HCT116 (cell line): ENCODE results near the gene ZEB2. TPM values are rescaled to one million over a fixed set of nuclear protein-coding genes. Genes with fewer than 3 reads are reported as not detected.

Experiments used
- ATAC-seq: fragments of 200-7000 bp; cut with Tn5 transposase; 2 replicates; pipeline ENCODE4 v1.9.1; 2020; ENCODE audit warnings: mild to moderate bottlenecking, moderate library complexity
- BruUV-seq: library from RNA; stranded (reverse); fragments of 400-500 nt; replicated peaks from 2 replicates; lab custom pipeline; 2021; lab: Mats Ljungman, UMichigan
- CTCF ChIA-PET: fragments of 300-600 bp; sonication (Branson Sonifier 250); formaldehyde crosslinking; loops from one replicate; lab custom pipeline; 2021; ENCODE audit warnings: antibody characterized with exemption; lab: Charles Lee
- POLR2A ChIA-PET: fragments of 300-600, 350-600 bp; sonication (Branson Sonifier 250); formaldehyde crosslinking; loops from one replicate; lab custom pipeline; 2021; ENCODE audit warnings: antibody characterized with exemption; lab: Charles Lee
- RAD21 ChIA-PET, 2 experiments: fragments of 300-600 bp; sonication (Branson Sonifier 250); formaldehyde crosslinking; loops; one replicate each; lab custom pipeline; 2023; ENCODE audit warnings: low total read pairs in 2 of 2; ENCODE audit not compliant: uncharacterized antibody in 2 of 2, unreplicated experiment in 2 of 2, low non-redundant PET in 1 of 2; lab: Charles Lee
- DNase-seq: peaks from one replicate; pipeline ENCODE4 v3.0.0-alpha.2; 2010; ENCODE audit warnings: low read depth, low spot score
- H2AFZ ChIP-seq: fragments of 200-600 bp; shearing (Covaris generic), sonication (generic); 2 replicates; pipeline ENCODE4 v1.6.1; 2017; ENCODE audit warnings: low read depth, mixed run types, mixed read lengths, antibody characterized with exemption, low read length; ENCODE audit not compliant: poor library complexity, severe bottlenecking
- H3K27ac ChIP-seq: 2 replicates; pipeline ENCODE4 v1.5.1; 2012; ENCODE audit warnings: low read depth, low read length
- H3K27me3 ChIP-seq: fragments of 200-600 bp; sonication (generic); 2 replicates; pipeline ENCODE4 v1.6.1; 2016; ENCODE audit warnings: mixed run types, low read length, mixed read lengths; ENCODE audit not compliant: insufficient read depth
- H3K36me3 ChIP-seq, 2 experiments: fragments of 200-500 bp in 1 of 2; fragments of 200-600 bp in 1 of 2; sonication (Bioruptor generic) in 1 of 2; sonication (generic) in 1 of 2; 2 replicates each; pipeline versions ENCODE4 v1.5.1 to v1.6.1; 2014 to 2016; ENCODE audit warnings: low read length in 2 of 2, inconsistent platforms in 1 of 2, mixed read lengths in 1 of 2, mixed run types in 1 of 2; ENCODE audit not compliant: insufficient read depth in 2 of 2, control insufficient read depth in 1 of 2
- H3K4me1 ChIP-seq, 2 experiments: fragments of 200-600 bp in 1 of 2; sonication (generic) in 1 of 2; 2 replicates each; pipeline versions ENCODE4 v1.5.1 to v1.6.1; 2012 to 2017; ENCODE audit warnings: low read length in 2 of 2, inconsistent platforms in 1 of 2, mild to moderate bottlenecking in 1 of 2, mixed read lengths in 1 of 2, mixed run types in 1 of 2, moderate library complexity in 1 of 2; ENCODE audit not compliant: insufficient read depth in 2 of 2, control insufficient read depth in 1 of 2
- H3K4me2 ChIP-seq: fragments of 200-600 bp; sonication (generic); 2 replicates; pipeline ENCODE4 v1.6.1; 2017; ENCODE audit warnings: mixed run types, low read length, mixed read lengths
- H3K4me3 ChIP-seq, 2 experiments: fragments of 200-600 bp in 1 of 2; sonication (generic) in 1 of 2; replicated peaks in 1 of 2; 2 replicates each; pipeline ENCODE4 v1.5.1; 2011 to 2016; ENCODE audit warnings: low read length in 2 of 2, control low read depth in 1 of 2, low read depth in 1 of 2, mild to moderate bottlenecking in 1 of 2, mixed read lengths in 1 of 2, mixed run types in 1 of 2
- H3K79me2 ChIP-seq: fragments of 200-600 bp; sonication (generic); 2 replicates; pipeline ENCODE4 v1.6.1; 2017; ENCODE audit warnings: mild to moderate bottlenecking, mixed run types, low read length, moderate library complexity, mixed read lengths; ENCODE audit not compliant: insufficient read depth
- H3K9ac ChIP-seq: fragments of 200-600 bp; sonication (generic); 2 replicates; pipeline ENCODE4 v1.6.1; 2016; ENCODE audit warnings: low read length, mixed read lengths
- H3K9me2 ChIP-seq: fragments of 200-600 bp; sonication (generic), shearing (Covaris generic); 2 replicates; pipeline ENCODE4 v1.6.1; 2017; ENCODE audit warnings: mixed run types, mild to moderate bottlenecking, moderate library complexity; ENCODE audit not compliant: insufficient read depth
- H3K9me3 ChIP-seq, 2 experiments: fragments of 200-500 bp in 1 of 2; fragments of 200-600 bp in 1 of 2; sonication (Bioruptor generic) in 1 of 2; sonication (generic) in 1 of 2; 2 replicates each; pipeline ENCODE4 v1.6.1; 2014 to 2017; ENCODE audit warnings: low read length in 2 of 2, mixed read lengths in 2 of 2, inconsistent platforms in 1 of 2, low read depth in 1 of 2, mild to moderate bottlenecking in 1 of 2, mixed run types in 1 of 2, moderate library complexity in 1 of 2; ENCODE audit not compliant: control insufficient read depth in 1 of 2, insufficient read depth in 1 of 2
- H4K20me1 ChIP-seq: fragments of 200-600 bp; sonication (generic), shearing (Covaris generic); 2 replicates; pipeline ENCODE4 v1.6.1; 2017; ENCODE audit warnings: mixed run types, mild to moderate bottlenecking, moderate library complexity; ENCODE audit not compliant: insufficient read depth
- CBX3 ChIP-seq: IDR thresholded peaks from 2 replicates; pipeline ENCODE4 v1.6.1; 2012; ENCODE audit warnings: low read depth
- ELF1 ChIP-seq: IDR thresholded peaks from 2 replicates; pipeline ENCODE4 v1.6.1; 2012; ENCODE audit warnings: low read depth, borderline replicate concordance
- EZH2 ChIP-seq: fragments of 200-600 bp; sonication (generic); IDR thresholded peaks from 2 replicates; pipeline ENCODE4 v1.6.1; 2017; ENCODE audit warnings: antibody characterized with exemption, mixed run types
- SRF ChIP-seq: IDR thresholded peaks from 2 replicates; pipeline ENCODE4 v1.6.1; 2012; ENCODE audit warnings: low read depth
- YY1 ChIP-seq: IDR thresholded peaks from 2 replicates; pipeline ENCODE4 v1.6.1; 2011; ENCODE audit warnings: low read length, low read depth, moderate library complexity, mild to moderate bottlenecking; ENCODE audit not compliant: insufficient replicate concordance; ENCODE audit errors: extremely low read depth
- ZFX ChIP-seq: fragments of 450-650 bp; IDR thresholded peaks from 2 replicates; pipeline ENCODE4 v1.6.1; 2017
- ZNF274 ChIP-seq: fragments of 200-500 bp; sonication (Bioruptor generic); IDR thresholded peaks from 2 replicates; pipeline ENCODE4 v1.6.1; 2014; ENCODE audit warnings: mild to moderate bottlenecking, low read depth, low read length, inconsistent platforms
- intact Hi-C: fragments of 100-400 bp; cut with micrococcal nuclease; formaldehyde crosslinking; loops from 2 replicates; pipeline ENCODE4 v1.10.0; 2022
- total RNA-seq: library from RNA; stranded (reverse); gene quantifications from one replicate; pipeline ENCODE4 v1.2.1, GENCODE V29; 2021; ENCODE audit not compliant: unreplicated experiment
- TF ChIP-seq, protein P1 (sequence below): IDR thresholded peaks from 2 replicates; pipeline ENCODE4 v1.6.1; 2012; ENCODE audit warnings: low read depth
- TF ChIP-seq, protein P2 (sequence below): IDR thresholded peaks from 2 replicates; pipeline ENCODE4 v1.6.1; 2011; ENCODE audit warnings: mild to moderate bottlenecking, low read length, moderate library complexity; ENCODE audit not compliant: insufficient replicate concordance; ENCODE audit errors: extremely low read depth
- TF ChIP-seq, protein P3 (sequence below), 3 experiments: fragments of 200-600 bp in 1 of 3; sonication (generic) in 1 of 3; IDR thresholded peaks in 2 of 3; conservative IDR thresholded peaks in 1 of 3; 2 replicates each; pipeline ENCODE4 v1.5.1; 2012 to 2017; ENCODE audit warnings: low read depth in 2 of 3, low read length in 2 of 3, antibody characterized with exemption in 1 of 3, borderline replicate concordance in 1 of 3, control low read depth in 1 of 3, mild to moderate bottlenecking in 1 of 3, mixed read lengths in 1 of 3, mixed run types in 1 of 3, moderate library complexity in 1 of 3; ENCODE audit not compliant: insufficient read depth in 1 of 3

The ZEB2 gene
- total RNA-seq, 1 experiment from 2014 or later: 0.81 TPM

DNA sequence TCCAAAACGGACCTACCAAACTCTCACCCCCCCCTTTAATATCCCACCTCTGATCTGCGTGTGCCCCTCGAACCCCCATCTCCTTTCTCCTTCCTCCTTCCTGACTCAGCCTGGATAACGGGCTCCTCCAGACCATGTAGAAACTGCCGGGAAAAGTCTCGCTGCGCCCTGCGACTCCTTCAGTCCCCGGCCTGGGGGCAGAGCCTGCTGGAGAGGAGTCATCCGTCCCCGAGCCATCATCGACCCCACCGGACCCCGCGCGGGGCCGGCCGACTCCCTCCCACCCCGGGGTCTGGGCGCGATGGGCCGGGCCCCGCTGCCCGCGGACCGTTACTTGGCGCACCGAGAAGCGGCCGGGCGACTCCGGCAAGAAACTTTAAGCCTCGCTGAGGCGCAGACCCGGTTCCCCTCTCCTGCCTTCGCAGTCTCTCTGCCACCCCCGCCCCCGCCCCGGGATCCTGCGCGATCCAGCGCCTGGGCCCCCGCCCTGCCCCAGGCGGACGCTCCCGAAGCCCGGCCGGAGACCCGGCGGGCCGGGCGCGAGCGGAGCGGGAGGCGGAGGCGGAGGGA lies 3.4 kb downstream of the ZEB2 start:
- BruUV-seq: no TSS peak
- intact Hi-C loops: no loop called here
- TF ChIP-seq, protein P1, sequence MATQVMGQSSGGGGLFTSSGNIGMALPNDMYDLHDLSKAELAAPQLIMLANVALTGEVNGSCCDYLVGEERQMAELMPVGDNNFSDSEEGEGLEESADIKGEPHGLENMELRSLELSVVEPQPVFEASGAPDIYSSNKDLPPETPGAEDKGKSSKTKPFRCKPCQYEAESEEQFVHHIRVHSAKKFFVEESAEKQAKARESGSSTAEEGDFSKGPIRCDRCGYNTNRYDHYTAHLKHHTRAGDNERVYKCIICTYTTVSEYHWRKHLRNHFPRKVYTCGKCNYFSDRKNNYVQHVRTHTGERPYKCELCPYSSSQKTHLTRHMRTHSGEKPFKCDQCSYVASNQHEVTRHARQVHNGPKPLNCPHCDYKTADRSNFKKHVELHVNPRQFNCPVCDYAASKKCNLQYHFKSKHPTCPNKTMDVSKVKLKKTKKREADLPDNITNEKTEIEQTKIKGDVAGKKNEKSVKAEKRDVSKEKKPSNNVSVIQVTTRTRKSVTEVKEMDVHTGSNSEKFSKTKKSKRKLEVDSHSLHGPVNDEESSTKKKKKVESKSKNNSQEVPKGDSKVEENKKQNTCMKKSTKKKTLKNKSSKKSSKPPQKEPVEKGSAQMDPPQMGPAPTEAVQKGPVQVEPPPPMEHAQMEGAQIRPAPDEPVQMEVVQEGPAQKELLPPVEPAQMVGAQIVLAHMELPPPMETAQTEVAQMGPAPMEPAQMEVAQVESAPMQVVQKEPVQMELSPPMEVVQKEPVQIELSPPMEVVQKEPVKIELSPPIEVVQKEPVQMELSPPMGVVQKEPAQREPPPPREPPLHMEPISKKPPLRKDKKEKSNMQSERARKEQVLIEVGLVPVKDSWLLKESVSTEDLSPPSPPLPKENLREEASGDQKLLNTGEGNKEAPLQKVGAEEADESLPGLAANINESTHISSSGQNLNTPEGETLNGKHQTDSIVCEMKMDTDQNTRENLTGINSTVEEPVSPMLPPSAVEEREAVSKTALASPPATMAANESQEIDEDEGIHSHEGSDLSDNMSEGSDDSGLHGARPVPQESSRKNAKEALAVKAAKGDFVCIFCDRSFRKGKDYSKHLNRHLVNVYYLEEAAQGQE: no peak
- TF ChIP-seq ELF1 (no peak), YY1 (no peak)
- POLR2A ChIA-PET: no interaction called here
- Histone ChIP-seq H3K79me2 (no peaks in the 10 kb centered on the region), H3K4me1 (peaks cover 0 to 5% of the 10 kb centered on the region in 2 experiments; a peak in 1 of 4 replicates), H3K4me2 (no peak overlapping the region), H3K27ac (no peak overlapping the region), H3K36me3 (no peaks in the 10 kb centered on the region), H3K27me3 (peaks cover 56% of the 10 kb centered on the region), H3K9ac (no peak overlapping the region), H3K4me3 (no peak overlapping the region), H3K9me2 (no peaks in the 10 kb centered on the region), H2AFZ (no peak overlapping the region), H4K20me1 (no peaks in the 10 kb centered on the region), H3K9me3 (no peaks in the 10 kb centered on the region)
- RAD21 ChIA-PET: no interaction called here
- ATAC-seq: no peak
- CTCF ChIA-PET: no interaction called here
- no peak for DNase-seq

DNA sequence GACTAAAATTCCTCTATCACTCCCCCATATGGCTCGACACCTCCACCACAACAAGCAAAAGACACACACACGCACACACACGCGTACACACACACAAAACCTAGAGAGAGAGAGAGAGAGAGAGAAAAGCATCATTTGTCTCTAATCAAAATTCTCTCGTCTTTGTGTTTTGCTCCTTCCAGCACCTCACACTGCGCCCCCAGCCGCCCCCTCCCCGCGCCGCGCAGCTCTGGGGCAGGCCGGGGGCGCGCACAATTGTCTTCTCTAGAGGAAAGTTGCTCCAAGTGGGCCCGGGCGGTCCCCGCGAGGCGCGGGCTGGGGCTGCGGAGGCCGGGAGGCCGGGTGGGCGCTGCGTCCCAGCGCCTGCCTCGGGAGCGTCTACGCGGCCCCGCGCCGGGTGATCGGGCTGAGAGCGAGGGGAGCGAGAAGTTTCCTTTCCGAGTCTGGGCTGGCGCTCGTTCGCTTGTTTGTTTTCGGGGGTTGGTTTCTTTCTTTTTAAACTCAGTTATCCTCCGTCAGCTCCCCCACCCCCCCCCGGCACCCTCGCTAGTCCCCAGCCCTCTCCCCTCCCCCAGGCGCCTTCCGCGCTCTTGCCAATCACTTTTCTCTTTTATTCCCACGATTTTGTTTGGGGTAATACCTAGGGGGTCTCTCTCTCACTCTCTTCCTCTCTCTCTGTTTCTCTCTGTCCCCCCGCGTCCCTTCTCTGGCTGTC lies 4.1 kb downstream of the ZEB2 start:
- Histone ChIP-seq H3K79me2 (no peaks in the 10 kb centered on the region), H3K9me3 (no peaks in the 10 kb centered on the region), H3K9me2 (no peaks in the 10 kb centered on the region), H3K27me3 (peaks cover 53% of the 10 kb centered on the region), H3K9ac (no peak overlapping the region), H2AFZ (no peak overlapping the region), H3K4me3 (no peak overlapping the region), H3K4me2 (no peak overlapping the region), H3K4me1 (peaks cover 0 to 5% of the 10 kb centered on the region in 2 experiments; a peak in 1 of 4 replicates), H3K27ac (no peak overlapping the region), H3K36me3 (no peaks in the 10 kb centered on the region), H4K20me1 (no peaks in the 10 kb centered on the region)
- ATAC-seq (no peak), DNase-seq (no peak)
- ChIA-PET CTCF (no interaction called here), RAD21 (no interaction called here), POLR2A (no interaction called here)
- no TSS peak for BruUV-seq
- intact Hi-C loops: no loop called here
- TF ChIP-seq ZNF274 (no peak), CBX3 (no peak), SRF (no peak), ZFX (no peak), ELF1 (no peak), EZH2 (no peak)
- TF ChIP-seq, protein P2, sequence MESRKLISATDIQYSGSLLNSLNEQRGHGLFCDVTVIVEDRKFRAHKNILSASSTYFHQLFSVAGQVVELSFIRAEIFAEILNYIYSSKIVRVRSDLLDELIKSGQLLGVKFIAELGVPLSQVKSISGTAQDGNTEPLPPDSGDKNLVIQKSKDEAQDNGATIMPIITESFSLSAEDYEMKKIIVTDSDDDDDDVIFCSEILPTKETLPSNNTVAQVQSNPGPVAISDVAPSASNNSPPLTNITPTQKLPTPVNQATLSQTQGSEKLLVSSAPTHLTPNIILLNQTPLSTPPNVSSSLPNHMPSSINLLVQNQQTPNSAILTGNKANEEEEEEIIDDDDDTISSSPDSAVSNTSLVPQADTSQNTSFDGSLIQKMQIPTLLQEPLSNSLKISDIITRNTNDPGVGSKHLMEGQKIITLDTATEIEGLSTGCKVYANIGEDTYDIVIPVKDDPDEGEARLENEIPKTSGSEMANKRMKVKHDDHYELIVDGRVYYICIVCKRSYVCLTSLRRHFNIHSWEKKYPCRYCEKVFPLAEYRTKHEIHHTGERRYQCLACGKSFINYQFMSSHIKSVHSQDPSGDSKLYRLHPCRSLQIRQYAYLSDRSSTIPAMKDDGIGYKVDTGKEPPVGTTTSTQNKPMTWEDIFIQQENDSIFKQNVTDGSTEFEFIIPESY: no peak
- TF ChIP-seq, protein P3, sequence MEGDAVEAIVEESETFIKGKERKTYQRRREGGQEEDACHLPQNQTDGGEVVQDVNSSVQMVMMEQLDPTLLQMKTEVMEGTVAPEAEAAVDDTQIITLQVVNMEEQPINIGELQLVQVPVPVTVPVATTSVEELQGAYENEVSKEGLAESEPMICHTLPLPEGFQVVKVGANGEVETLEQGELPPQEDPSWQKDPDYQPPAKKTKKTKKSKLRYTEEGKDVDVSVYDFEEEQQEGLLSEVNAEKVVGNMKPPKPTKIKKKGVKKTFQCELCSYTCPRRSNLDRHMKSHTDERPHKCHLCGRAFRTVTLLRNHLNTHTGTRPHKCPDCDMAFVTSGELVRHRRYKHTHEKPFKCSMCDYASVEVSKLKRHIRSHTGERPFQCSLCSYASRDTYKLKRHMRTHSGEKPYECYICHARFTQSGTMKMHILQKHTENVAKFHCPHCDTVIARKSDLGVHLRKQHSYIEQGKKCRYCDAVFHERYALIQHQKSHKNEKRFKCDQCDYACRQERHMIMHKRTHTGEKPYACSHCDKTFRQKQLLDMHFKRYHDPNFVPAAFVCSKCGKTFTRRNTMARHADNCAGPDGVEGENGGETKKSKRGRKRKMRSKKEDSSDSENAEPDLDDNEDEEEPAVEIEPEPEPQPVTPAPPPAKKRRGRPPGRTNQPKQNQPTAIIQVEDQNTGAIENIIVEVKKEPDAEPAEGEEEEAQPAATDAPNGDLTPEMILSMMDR (IDR thresholded peaks at IDR 0.05 in 2 of 3, conservative IDR thresholded peaks at IDR 0.05 in 1 of 3; ENCODE audit: borderline replicate concordance in 1 of 3, insufficient read depth in 1 of 3, low read depth in 2 of 3, low read length in 2 of 3): no peak
